Mammary epithelial cell (primary cell): ENCODE measurements around the gene NSF.

Experiments
- CTCF ChIP-seq, 2 donors: IDR thresholded peaks in 1 of 2; conservative IDR thresholded peaks in 1 of 2; 2 replicates each; pipeline ENCODE4 v1.5.1; 2011 to 2012; ENCODE audit warnings: inconsistent platforms in 2 of 2, low read length in 2 of 2, mild to moderate bottlenecking in 2 of 2, control low read depth in 1 of 2, low read depth in 1 of 2; ENCODE audit not compliant: insufficient read depth in 1 of 2; ENCODE audit errors: extremely low read depth in 1 of 2
- EZH2 ChIP-seq: IDR thresholded peaks from 2 replicates; pipeline ENCODE4 v1.6.1; 2012; ENCODE audit warnings: low read length, inconsistent platforms, borderline replicate concordance

- TF ChIP-seq CTCF (conservative IDR thresholded peaks at IDR 0.05 in 1 of 2, IDR thresholded peaks at IDR 0.05 in 1 of 2; ENCODE audit: extremely low read depth in 1 of 2, insufficient read depth in 1 of 2, low read depth in 1 of 2, low read length in 2 of 2) (no peak), EZH2 (no peak)
Observed at GRCh38 chr17:46763416-46763815, 172.9 kb downstream of the NSF start.
